Muscle of arm (tissue), 12 donors: ENCODE measurements around the gene GPER1. TPM values are rescaled to one million over a fixed set of nuclear protein-coding genes. Genes with fewer than 3 reads are reported as not detected.
"Not testable (repeated sequence)": the region's sequence is repeated elsewhere in the genome, so short reads cannot be mapped to it uniquely, and the experiment has no call there.

Source experiments
- DNase-seq: peaks from one replicate; pipeline ENCODE4 v3.0.0-alpha.2; 2013
- polyA plus RNA-seq, 12 donors: library from polyadenylated mRNA; unstranded; fragments of 120-200 nt; gene quantifications; one replicate each; pipeline ENCODE4 v1.2.1, GENCODE V29; 2013; ENCODE audit not compliant: insufficient read length in 12 of 12

The GPER1 gene
- polyA plus RNA-seq, 12 donors: 6.3 to 24.9 (median 9.9) TPM; not detected in 1

GRCh38 chr7:1137517-1138167 lies 49.7 kb downstream of the GPER1 start:
- DNase-seq: no peak

- no peak for DNase-seq
Measured at GRCh38 chr7:1140476-1141104, 52.7 kb downstream of the GPER1 start.

GRCh38 chr7:1141651-1142050 lies 53.7 kb downstream of the GPER1 start:
- DNase-seq: no peak

GRCh38 chr7:1142051-1142635 lies 54.2 kb downstream of the GPER1 start:
- DNase-seq: no peak

GRCh38 chr7:1143031-1143430 lies 55.1 kb downstream of the GPER1 start:
- DNase-seq: not testable (repeated sequence)

Other genes with a start within 250 kb of the GPER1 start
- 10 to 100 TPM in 11 of 12 donors, not detected in 1; 13.4 to 44.3 (median 37.2) TPM for gene GET4, start 211.6 kb upstream of the GPER1 start, polyA plus RNA-seq
- 10 to 100 TPM in 1 of 12 donors, 1 to 10 TPM in 10, not detected in 1; 1.1 to 11.1 (median 2.4) TPM for gene ADAP1, start 133.4 kb upstream of the GPER1 start, polyA plus RNA-seq
- 10 to 100 TPM in 9 of 12 donors, 1 to 10 TPM in 2, not detected in 1; 8.8 to 15.9 (median 10.8) TPM for gene COX19, start 112.6 kb upstream of the GPER1 start, polyA plus RNA-seq
- 100 to 1,000 TPM in 1 of 12 donors, 10 to 100 TPM in 2, 1 to 10 TPM in 1, under 1 TPM in 7, not detected in 1; 0.19 to 134 (median 0.64) TPM for gene CYP2W1, start 104.9 kb upstream of the GPER1 start, polyA plus RNA-seq
- 1 to 10 TPM in 10 of 12 donors, not detected in 2; 2.0 to 4.8 (median 3.3) TPM for gene GPR146, start 43.6 kb upstream of the GPER1 start, polyA plus RNA-seq
- 10 to 100 TPM in 11 of 12 donors, not detected in 1; 10.9 to 22.4 (median 14.1) TPM for gene ZFAND2A, start 72.1 kb downstream of the GPER1 start, polyA plus RNA-seq
- gene UNCX, start 144.8 kb downstream of the GPER1 start, polyA plus RNA-seq: not detected